SKM-1 treated with dmso at 0.1 percent for 144 hours (cell line): ENCODE results near the gene FHIT.
A peak's percentile ranks its signal among the peaks of the same experiment; 100 is the strongest.

Experiments used
- DNase-seq: peaks from one replicate; lab custom pipeline; 2025; ENCODE audit not compliant: unreplicated experiment; lab: John Stamatoyannopoulos, UW

Gene FHIT

GRCh38 chr3:60779637-60780036 is 471.6 kb downstream of the FHIT start:
- no peak for DNase-seq

- no peak for DNase-seq
Measured at GRCh38 chr3:60775985-60776384, 475.3 kb downstream of the FHIT start.

GRCh38 chr3:60774617-60775016 is 476.6 kb downstream of the FHIT start:
- no peak for DNase-seq

GRCh38 chr3:60772584-60772983 is 478.7 kb downstream of the FHIT start:
- no peak for DNase-seq

- no peak for DNase-seq
Measured at GRCh38 chr3:60771766-60772165, 479.5 kb downstream of the FHIT start.

- DNase-seq, result no peak
Measured at GRCh38 chr3:60770532-60770931, 480.7 kb downstream of the FHIT start.

DNA sequence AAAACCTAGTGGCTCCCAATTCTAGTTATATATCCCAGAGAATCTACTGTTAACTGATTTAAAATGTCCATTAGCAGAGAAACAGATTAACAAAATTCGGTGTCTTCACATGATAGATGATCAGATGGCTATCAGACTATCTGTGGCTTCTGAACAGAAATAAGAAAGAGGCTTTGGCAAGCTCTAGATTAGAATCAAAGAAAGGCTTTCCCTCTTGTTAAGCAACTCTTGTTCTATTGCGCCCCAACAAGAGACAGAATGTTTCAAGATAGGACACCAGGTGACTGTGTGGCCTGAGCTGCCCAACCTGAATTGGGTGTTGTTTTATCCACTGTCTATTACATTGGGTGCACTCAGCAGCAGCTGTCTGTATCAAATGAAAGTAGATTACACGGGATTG is 483.7 kb downstream of the FHIT start:
- no peak for DNase-seq

DNA sequence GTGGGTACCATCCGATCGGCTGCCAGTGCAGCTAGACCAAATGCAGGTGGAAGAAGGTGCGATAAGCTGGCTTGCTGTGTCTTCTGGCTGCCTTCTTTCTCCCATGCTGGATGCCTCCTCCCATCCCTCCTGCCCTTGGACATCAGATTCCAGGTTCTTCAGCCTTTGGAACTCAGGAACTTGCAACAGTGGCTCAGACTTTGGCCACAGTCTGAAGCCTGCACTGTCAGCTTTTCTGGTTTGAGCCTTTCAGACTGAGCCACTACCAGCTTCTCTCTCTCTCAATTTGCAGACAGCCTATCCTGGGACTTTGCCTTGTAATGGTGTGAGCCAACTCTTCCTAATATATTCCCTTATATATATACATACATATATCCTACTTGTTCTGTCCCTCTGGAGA is 485.5 kb downstream of the FHIT start:
- no peak for DNase-seq

- DNase-seq, result no peak
Measured at GRCh38 chr3:60764870-60765269, 486.4 kb downstream of the FHIT start.

DNA sequence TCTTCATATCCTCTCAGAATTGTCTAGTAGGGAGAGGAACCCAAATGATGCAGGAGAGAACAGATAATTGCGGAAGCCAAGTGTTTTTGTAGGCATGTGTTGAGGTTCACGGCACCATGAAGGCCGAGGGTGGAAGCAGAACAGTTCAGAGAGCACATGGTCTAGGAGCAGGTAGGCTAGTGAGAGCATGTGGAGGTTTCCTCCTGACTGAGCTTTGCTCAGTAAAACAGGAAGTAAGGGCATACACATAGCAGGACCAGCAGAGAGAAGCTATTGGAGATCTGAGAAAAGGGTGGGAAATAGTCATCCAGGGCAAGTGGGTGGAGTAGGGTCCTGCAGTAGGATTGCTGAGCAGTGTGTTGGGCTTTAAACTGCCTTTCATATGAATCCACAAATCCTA is 491.1 kb downstream of the FHIT start:
- peak; percentile 43 for DNase-seq

GRCh38 chr3:60759439-60759838 is 491.8 kb downstream of the FHIT start:
- DNase-seq, result peak; percentile 45

DNA sequence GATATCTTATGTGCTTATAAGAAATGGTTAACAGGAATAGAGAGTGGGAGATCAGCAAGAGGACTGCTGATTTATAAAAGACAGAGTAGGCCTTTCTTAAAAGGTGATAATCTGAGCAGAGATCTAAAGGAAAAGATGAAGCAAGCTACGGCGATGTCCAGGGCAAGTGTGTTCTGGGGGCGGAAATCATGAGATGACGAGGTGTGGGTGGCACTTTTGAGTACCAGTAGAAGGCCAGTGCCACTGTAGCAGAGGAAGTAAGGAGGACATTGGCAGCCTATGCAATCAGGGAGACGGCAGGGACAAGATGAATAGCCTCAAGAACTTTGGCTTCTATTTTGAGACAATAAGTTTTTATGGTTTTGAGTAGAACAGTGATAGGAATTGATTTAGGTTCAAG is 492.4 kb downstream of the FHIT start:
- DNase-seq, result no peak

GRCh38 chr3:60758171-60758570 is 493.1 kb downstream of the FHIT start:
- peak; percentile 51 for DNase-seq

DNA sequence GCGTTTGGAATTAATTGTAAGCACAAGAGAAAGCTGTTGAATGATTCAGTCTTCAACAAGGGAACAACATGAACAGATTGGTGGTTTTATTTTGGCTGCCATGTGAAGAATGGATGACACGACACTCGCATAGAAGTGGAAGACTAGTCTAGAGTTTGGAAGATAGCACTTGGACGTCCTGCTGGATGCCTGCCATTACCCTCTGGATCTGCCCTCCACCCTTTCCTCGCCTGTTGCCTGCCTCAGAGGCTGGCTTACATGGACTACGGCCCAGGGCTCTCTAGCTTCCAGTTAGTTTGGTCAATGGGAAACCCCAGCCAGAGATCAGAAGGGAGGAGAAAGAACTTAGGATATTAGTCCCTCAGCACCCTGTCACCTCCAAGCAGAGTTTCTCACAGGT is 493.5 kb downstream of the FHIT start:
- DNase-seq, result no peak

GRCh38 chr3:60756241-60757030 is 494.8 kb downstream of the FHIT start:
- no peak for DNase-seq

DNA sequence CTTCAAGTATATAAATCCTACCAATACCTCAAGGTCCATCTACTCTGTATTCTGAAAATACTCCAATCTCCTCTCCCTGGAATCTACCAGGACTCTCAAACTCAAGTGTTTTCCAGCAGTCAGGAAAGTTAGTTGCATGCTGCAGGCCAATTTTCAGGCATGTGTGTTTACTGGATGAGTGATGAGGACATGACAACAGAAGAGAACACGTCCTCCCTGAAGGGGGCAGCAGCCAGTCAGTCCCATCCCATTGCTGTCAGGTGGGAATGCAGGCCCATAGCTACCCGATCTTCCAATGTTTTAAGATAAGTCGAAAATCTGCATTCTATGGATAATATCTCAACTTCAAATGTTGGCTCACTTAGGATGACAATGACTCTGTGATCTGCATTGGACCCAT is 496.2 kb downstream of the FHIT start:
- no peak for DNase-seq

DNA sequence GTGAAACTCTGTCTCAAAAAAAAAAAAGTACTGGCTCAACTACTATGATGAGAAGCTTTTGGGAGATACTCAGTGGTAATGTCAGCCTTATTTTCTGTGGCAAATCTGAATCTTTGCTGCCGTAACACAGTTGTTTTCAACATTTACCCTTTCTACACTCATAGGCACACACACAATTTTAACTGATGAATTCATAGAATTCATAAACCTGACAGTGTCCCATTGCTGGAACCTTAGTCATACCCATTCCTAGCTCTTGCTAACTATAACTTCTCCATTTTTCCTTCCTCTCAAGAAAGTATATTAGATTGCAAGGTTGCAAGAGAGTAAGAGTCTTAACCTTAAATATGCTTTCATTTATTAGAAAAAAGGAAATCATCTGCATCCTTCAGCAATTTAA is 496.6 kb downstream of the FHIT start:
- DNase-seq, result no peak

GRCh38 chr3:60752809-60753208 is 498.4 kb downstream of the FHIT start:
- no peak for DNase-seq

DNA sequence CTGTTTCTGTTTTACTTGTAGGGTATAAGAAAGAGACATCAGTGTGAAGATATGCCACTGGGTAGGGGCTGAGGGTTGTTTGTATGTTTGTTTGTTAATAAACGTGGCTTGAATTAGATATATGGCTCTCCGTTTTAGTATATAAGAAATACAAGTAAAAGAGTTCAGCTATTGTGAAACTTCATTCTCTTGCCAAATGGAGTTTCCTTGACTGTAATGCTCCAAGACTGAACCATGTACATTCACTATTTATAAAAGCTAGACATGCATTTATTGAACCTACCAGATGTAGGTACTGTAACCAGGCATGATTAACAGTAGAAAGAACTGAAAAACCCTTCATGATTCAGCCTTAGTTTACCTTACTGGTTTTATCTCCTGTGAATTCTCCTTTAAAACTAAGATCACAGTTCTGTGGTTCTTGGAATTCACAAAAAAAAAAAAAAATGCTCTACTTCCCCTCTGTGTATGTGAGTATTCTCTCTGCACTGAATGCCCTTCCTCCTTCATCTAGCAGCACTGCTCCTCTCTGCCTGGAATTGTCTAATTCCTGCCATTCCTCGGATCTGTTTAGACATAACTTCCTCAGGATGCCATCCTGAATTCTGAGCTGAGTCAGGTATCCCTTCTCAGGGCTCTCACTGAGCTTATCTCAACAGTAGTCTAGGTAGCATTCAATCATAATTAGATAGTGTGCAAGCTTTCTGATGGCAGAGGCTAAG is 504.4 kb downstream of the FHIT start:
- DNase-seq, result no peak

- DNase-seq, result no peak
Measured at GRCh38 chr3:60746043-60746638, 505.1 kb downstream of the FHIT start.

DNA sequence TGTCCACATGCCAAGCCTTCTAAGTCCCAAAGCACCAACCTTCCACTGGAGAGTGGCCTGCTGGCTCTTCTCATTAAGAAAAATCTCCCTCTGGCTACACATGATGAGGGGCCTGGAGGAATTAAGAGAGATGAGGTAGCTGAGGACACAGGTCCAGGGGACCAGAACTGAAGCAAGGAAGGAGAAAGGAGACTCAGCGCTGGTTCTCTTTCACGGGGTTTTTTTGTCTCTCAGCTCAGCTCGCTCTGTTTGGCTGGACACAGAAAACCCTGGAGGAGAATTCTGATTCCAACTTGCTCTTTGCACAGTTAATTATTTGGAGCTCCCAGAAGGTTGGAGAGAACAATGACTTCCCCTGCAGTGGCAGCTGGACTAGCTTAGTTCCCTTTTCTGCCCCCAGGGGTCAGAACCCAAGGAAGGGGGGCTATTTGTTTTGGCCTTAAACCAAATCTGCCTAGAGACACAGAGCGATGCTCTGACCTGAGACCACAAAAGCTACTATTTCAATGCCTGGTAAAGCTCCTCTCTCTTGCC is 507.6 kb downstream of the FHIT start:
- no peak for DNase-seq

GRCh38 chr3:60742606-60743145 is 508.6 kb downstream of the FHIT start:
- DNase-seq, result no peak
